DND-41 (cell line): ENCODE results near the gene PRRC2B.

Experiments used
- CTCF ChIP-seq: IDR thresholded peaks from 2 replicates; pipeline ENCODE4 v1.5.1; 2012; ENCODE audit warnings: borderline replicate concordance, low read length, moderate library complexity, mild to moderate bottlenecking; ENCODE audit not compliant: poor library complexity, severe bottlenecking; ENCODE audit errors: extremely low read depth
- EZH2 ChIP-seq: IDR thresholded peaks from 3 replicates; pipeline ENCODE4 v1.6.1; 2012; ENCODE audit warnings: borderline replicate concordance, low read depth, mild to moderate bottlenecking, moderate library complexity, low read length, inconsistent platforms; ENCODE audit not compliant: severe bottlenecking

DNA sequence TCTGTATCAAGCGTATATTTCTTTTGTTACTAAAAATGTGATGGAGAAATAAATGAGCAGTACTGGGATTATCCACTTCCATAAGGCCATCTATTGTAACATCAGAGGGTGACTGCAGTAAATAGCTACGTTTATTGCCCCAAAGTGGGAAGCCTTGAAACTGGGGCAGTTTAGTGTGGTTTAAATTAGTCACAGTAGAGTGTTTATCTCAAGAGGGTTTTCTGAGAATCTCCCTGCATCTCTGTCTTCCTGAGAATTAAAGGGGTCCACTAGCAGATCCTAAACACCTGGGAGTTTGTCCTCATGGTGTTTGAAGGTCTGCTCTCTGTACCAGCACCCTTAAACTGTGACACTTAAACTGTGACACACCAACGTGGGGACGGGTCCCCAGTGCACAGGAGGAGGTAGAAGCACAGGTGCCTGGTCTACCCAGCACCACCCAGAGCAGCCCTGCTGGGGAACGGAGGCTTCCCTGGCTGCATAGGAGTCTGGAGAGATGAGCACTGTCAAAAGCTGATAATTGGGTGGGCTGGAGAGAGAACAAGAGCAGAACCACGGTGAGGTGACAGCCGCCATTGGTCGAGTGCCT is 25.2 kb downstream of the PRRC2B start:
- TF ChIP-seq CTCF (no peak), EZH2 (no peak)
